Brain pericyte (primary cell): Measurements from ENCODE around the gene CENPX.
"Not testable (repeated sequence)": the region's sequence is repeated elsewhere in the genome, so short reads cannot be mapped to it uniquely, and the experiment has no call there.

Source experiments
- DNase-seq: peaks from one replicate; pipeline ENCODE4 v3.0.0-alpha.2; 2012; ENCODE audit warnings: low read depth, low spot score

CENPX gene

DNA sequence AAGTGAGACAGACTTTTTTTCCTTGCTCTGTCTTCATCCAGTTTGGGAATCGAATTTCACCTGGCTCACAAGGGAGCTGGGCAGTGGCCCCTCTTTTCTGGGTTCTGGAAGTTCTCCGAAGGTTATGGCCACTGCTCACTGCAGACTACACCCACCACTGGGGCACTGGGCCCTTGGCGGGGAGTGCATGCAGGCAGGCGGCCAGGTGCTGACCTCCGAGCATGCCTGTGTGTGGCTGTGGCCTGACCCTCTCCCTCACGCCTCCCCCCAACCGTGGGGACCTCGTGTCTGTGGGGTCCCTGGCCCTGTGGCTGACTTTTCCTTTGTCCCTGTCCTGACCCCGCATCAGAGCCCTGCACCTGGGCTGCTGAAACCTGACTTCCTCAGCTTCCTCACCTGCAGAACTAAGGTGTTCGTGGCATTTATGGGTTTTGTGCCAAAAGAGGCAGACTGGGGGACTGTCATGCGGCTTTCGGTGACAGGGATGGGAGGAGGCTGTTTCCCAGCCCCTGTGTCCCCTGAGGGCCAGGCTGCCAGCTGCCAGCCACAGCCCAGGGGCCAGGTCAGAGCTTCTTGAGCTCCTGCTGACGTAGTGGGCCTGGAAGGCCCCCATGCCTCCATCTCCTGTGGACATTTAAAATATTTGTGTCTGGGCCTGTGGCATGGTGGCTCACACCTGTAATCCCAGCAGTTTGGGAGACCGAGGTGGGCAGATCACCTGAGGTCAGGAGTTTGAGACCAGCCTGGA is 23.8 kb downstream of the CENPX start:
- DNase-seq = no peak

- no peak for DNase-seq
Observed at GRCh38 chr17:81998212-81998611, 24.5 kb downstream of the CENPX start.

DNA sequence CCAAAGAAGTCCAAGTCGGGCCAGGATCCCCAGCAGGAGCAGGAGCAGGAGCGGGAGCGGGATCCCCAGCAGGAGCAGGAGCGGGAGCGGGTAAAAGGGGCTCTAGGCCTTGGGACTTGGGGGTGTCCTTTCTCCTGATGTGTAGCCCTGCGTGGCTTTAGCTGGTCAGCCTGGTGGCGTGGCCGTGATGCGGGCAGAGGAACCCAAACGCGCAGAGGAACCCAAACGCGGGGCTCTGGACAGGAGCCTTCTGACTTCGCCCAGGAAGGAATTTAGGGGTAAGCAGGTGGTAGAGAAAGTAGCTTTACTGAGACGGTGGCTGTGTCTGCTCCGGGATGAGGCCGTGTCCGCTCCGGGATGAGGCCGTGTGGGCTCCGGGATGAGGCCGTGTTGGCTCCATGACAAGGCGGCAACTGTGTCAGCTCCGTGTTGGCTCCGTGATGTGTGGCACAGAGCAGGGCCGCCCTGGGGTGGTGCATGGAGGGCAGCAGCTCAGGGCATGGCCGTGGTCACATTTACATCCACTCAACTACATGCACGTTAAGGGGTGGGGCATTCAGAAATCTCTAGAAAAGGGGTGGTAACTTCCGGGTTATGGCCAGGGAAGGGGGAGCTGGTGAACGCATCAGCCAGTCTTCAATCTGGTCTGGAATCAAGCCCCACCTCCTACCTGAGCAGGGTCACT is 25.8 kb downstream of the CENPX start:
- no peak for DNase-seq

- DNase-seq = no peak
Observed at GRCh38 chr17:81996232-81996756, 26.4 kb downstream of the CENPX start.

DNA sequence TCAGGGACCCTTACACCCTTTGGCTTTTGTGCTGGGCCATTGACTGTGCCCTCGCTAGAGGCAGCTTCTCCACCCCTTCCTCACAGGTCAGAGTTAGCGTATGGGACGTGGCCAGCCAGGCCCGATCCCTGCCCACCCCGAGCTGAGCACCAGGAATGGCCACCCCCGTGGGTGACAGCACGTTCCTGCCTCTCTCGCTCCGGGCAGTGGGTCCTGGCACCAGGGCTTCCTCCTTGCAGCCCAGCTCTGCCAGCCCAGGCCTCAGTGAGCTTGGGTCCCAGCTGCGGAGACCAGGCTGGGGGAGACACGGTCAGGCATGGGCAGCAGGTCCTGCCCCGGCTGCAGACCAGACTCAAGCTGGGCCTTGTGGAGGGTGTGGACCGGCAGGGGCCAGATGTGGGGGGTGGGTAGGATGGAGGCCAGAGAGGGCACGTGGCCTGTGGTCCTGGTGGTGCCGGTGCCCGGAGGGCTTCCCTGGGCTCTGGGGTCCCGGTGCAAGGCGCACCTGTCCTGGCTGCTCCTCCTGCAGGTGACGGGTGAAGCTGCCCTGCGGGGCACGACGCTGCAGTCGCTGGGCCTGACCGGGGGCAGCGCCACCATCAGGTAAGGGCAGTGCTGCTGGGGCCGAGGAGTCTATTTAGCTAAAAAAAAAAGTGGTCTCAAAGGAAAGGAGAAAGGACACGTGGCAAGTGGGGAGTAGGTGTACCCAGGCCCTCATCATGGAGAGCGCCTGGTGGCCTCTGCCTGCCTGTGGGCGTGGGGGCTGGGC is 27.0 kb downstream of the CENPX start:
- no peak for DNase-seq

GRCh38 chr17:81994593-81995462 is 27.9 kb downstream of the CENPX start:
- no peak for DNase-seq

DNA sequence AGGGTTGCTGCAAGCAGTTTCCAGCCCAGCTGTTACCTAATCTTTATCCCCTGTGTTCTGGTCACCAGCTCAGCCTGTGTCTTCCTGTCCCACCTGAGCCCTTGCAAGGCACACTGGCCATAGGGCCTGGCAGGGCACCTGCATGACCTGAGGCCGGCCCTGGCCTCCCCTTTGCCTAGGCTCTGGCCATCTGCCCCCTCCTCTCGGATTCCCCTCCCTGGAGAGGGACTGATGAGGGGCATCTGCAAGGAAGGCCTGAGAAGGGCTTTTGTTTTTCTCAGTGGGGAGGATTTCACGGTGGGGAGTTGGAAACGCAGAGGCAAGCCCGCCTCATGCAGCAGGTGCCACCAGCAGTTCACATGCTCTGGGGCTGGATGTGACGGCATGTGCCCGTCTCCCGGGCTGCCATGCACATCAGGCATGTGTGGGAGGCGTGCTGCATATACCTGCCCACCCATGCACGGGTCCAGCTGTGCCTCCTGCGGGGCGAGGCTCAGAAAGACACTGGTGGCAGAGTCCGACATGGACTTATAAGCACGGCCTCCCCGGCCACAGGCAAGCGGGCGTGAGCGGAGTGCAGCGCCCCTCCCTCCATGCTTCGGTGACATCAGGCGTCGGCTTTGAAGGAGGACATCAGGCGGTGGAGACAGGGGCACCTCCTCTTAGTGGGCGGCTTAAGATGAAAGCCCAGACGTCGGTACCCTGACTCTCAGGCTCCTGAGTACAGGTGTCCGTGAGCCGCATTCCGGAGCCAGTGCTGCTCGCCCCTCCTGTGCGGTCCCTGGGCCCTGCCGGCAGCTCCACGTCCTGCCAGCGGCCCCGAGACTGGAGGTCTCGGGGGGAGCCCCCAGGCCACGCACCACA is 28.7 kb downstream of the CENPX start:
- DNase-seq = no peak

- no peak for DNase-seq
Observed at GRCh38 chr17:81992306-81993102, 30.2 kb downstream of the CENPX start.

DNA sequence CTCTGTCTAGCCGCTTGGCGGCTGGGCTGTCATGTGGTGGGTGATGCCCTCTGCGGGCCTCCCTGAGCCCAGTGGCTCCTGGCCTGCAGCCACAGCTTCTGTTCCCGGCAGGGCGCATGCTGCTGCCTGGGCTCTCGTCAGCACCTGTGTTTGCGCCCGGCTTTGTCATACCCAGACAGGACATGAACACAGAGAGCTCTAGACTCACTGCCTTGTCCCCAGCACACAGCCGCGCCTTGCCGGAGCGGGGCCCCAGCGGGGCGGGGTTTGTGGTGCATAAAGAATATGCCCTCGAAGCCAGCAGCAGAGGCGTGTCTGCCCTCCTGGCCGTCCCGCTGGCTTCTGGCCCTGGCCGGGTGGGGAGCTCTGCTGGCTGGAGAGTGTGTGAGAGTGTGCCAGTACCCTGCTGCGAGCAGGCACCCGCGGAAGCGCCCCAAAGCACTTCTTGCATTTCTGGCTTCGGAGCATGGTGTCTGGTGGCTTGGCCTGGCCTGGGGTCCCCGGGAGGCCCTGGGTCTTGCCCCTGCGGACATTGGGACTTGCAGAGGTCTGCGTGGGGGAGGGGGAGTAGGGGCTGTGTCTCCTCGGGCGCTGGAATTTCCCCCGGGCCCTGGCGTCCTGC is 30.9 kb downstream of the CENPX start:
- no peak for DNase-seq

- DNase-seq = no peak
Observed at GRCh38 chr17:81990836-81991683, 31.6 kb downstream of the CENPX start.

GRCh38 chr17:81987161-81987770 is 35.4 kb downstream of the CENPX start:
- DNase-seq = no peak

- DNase-seq = no peak
Observed at GRCh38 chr17:81986606-81987005, 36.1 kb downstream of the CENPX start.

GRCh38 chr17:81984773-81985410 is 37.8 kb downstream of the CENPX start:
- no peak for DNase-seq

DNA sequence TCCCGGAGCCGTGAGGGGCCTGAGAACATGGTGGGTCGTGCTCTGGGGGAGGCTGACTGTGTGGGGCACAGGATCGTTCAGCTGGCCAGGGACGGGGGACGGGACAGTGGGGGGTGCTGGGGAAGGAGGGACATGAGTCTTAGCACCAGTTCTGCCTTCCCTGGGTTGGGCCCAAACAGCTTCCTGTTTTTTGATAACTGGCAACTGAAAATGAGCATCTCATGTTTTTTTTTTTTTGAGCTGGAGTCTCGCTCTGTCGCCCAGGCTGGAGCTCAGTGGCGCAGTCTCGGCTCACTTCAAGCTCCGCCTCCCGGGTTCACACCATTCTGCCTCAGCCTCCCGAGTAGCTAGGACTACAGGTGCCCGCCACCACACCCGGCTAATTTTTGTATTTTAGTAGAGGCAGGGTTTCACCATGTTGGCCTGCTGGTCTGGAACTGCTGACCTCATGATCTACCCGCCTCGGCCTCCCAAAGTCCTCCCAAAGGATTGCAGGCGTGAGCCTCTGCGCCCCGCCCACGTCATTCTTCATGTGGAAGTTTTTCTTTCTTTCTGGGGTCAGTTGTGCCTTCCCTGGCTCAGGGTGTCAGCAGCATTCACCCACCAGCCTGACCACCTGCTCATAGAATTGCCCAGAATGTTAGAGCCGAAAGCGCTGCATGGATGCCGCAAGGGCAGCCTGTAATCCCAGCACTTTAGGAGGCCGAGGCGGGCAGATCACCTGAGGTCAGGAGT is 38.9 kb downstream of the CENPX start:
- no peak for DNase-seq

DNA sequence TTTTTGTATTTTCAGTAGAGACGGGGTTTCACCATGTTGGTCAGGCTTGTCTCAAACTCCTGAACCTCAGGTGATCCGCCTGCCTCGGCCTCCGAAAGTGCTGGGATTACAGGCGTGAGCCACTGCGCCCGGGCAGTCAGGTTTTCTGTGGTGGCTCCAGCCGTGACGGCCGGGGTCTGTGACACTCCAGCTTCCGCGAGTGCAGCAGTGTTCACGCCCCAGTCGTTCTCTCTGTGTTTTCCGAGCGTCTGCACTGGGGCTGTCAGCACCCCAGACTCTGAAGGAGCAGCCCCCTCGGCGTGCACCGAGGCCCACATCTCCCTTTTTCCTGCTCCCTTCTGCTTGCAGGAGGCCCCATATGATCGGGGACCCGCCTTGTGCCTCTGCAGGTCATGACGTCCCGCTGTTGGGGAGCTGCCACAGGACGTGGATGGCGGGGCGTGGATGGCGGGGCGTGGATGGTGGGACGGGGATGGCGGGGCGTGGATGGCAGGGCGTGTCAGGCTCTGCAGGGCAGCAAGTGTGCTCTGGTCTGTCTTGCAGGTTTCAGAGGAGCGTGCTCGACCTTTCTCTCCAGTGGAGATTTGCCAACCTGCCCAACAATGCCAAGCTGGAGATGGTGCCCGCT is 39.6 kb downstream of the CENPX start:
- DNase-seq = no peak

GRCh38 chr17:81981511-81981910 is 41.2 kb downstream of the CENPX start:
- DNase-seq = not testable (repeated sequence)
